HepG2 (cell line): ENCODE measurements around the gene C20orf141. TPM values are rescaled to one million over a fixed set of nuclear protein-coding genes. Genes with fewer than 3 reads are reported as not detected.

Experiments
- ATAC-seq: fragments of 200-7000 bp; cut with Tn5 transposase; 3 replicates; pipeline ENCODE4 v1.9.1; 2020; ENCODE audit warnings: mild to moderate bottlenecking, moderate library complexity
- BruUV-seq: library from RNA; stranded (reverse); fragments of 400-500 nt; replicated peaks from 2 replicates; lab custom pipeline; 2021; lab: Mats Ljungman, UMichigan
- CTCF ChIA-PET: fragments of 300-600 bp; formaldehyde crosslinking; extraction: SDS; loops from one replicate; lab custom pipeline; 2021; ENCODE audit warnings: low total read pairs, inconsistent platforms, low intra/inter-chr PET ratio; lab: Yijun Ruan, JAX
- POLR2A ChIA-PET: fragments of 350-600 bp; sonication (Branson Sonifier 250); formaldehyde crosslinking; loops from one replicate; lab custom pipeline; 2020; ENCODE audit warnings: antibody characterized with exemption, inconsistent platforms; lab: Yijun Ruan, JAX
- DNase-seq: peaks from one replicate; pipeline ENCODE4 v3.0.0-alpha.2; 2015; ENCODE audit warnings: low spot score
- FAIRE-seq: peaks from 3 replicates; lab custom pipeline; 2011; peaks lifted over from hg19 to GRCh38; lab: Jason Lieb, UNC
- H2AFZ ChIP-seq: one replicate; pipeline ENCODE4 v1.6.1; 2011; ENCODE audit warnings: low read length, inconsistent platforms
- H3K27ac ChIP-seq: fragments of 300-600 bp; 3 replicates; pipeline ENCODE4 v1.8.0; 2011; ENCODE audit warnings: mixed run types, mild to moderate bottlenecking, mixed read lengths, low read length, inconsistent platforms; ENCODE audit not compliant: insufficient read depth; ENCODE audit errors: extremely low read length
- H3K27me3 ChIP-seq, 2 experiments: fragments of 200-600 bp in 1 of 2; 2 replicates in 1 of 2; 3 replicates in 1 of 2; pipeline versions ENCODE4 v1.6.0 to v1.8.0; 2011; ENCODE audit warnings: low read length in 2 of 2, mild to moderate bottlenecking in 2 of 2, moderate library complexity in 2 of 2, inconsistent platforms in 1 of 2; ENCODE audit not compliant: insufficient read depth in 2 of 2, control insufficient read depth in 1 of 2
- H3K36me3 ChIP-seq, 2 experiments: fragments of 200-600 bp in 1 of 2; replicated peaks in 1 of 2; 2 replicates in 1 of 2; 3 replicates in 1 of 2; pipeline versions ENCODE4 v1.5.1 to v1.8.0; 2011; ENCODE audit warnings: low read length in 2 of 2, inconsistent platforms in 1 of 2; ENCODE audit not compliant: insufficient read depth in 2 of 2, control insufficient read depth in 1 of 2
- H3K4me1 ChIP-seq: 2 replicates; pipeline ENCODE4 v1.5.1; 2012; ENCODE audit warnings: low read length, inconsistent platforms; ENCODE audit not compliant: insufficient read depth
- H3K4me2 ChIP-seq: 2 replicates; pipeline ENCODE4 v1.6.0; 2011; ENCODE audit warnings: low read depth, low read length, inconsistent platforms
- H3K4me3 ChIP-seq, 3 experiments: fragments of 200-600 bp in 1 of 3; sonication (generic), shearing (Covaris generic) in 1 of 3; replicated peaks in 1 of 3; 2 replicates each; pipeline ENCODE4 v1.5.1; 2011 to 2016; ENCODE audit warnings: low read length in 3 of 3, inconsistent platforms in 2 of 3, low read depth in 2 of 3, mild to moderate bottlenecking in 2 of 3, control low read depth in 1 of 3, mixed read lengths in 1 of 3; ENCODE audit not compliant: insufficient read depth in 1 of 3
- H3K79me2 ChIP-seq: one replicate; pipeline ENCODE4 v1.6.1; 2011; ENCODE audit warnings: low read length, inconsistent platforms; ENCODE audit not compliant: insufficient read depth
- H3K9ac ChIP-seq: 2 replicates; pipeline ENCODE4 v1.6.0; 2011; ENCODE audit warnings: mild to moderate bottlenecking, low read depth, low read length, inconsistent platforms; ENCODE audit not compliant: insufficient read depth
- H3K9me3 ChIP-seq: 2 replicates; pipeline ENCODE4 v1.5.1; 2012; ENCODE audit warnings: mild to moderate bottlenecking, low read length
- H4K20me1 ChIP-seq: 2 replicates; pipeline ENCODE4 v1.6.0; 2011; ENCODE audit warnings: inconsistent platforms, mild to moderate bottlenecking, low read length, moderate library complexity; ENCODE audit not compliant: insufficient read depth
- GATA4 ChIP-seq: sonication (generic); IDR thresholded peaks from 2 replicates; pipeline ENCODE4 v1.6.1; 2016; ENCODE audit warnings: antibody characterized with exemption, low read depth, borderline replicate concordance
- HNRNPLL ChIP-seq: fragments of 200-400 bp; formaldehyde crosslinking; IDR thresholded peaks from 2 replicates; pipeline ENCODE4 v1.6.1; 2017; ENCODE audit warnings: mild to moderate bottlenecking, low read depth, low read length; ENCODE audit not compliant: poor library complexity, severe bottlenecking
- HNRNPUL1 ChIP-seq: fragments of 200-400 bp; formaldehyde crosslinking; IDR thresholded peaks from 2 replicates; pipeline ENCODE4 v1.6.1; 2017; ENCODE audit warnings: low read depth, mild to moderate bottlenecking, low read length, moderate library complexity
- MATR3 ChIP-seq: sonication (generic); formaldehyde crosslinking; IDR thresholded peaks from 2 replicates; pipeline ENCODE4 v1.4.0; 2020; ENCODE audit warnings: missing genetic modification reagents
- RFX3 ChIP-seq: IDR thresholded peaks from 2 replicates; pipeline ENCODE4 v1.6.1; 2016; ENCODE audit warnings: missing biosample characterization, missing genetic modification reagents
- ZNF101 ChIP-seq: sonication (generic); formaldehyde crosslinking; IDR thresholded peaks from 2 replicates; pipeline ENCODE4 v1.4.0; 2020; ENCODE audit warnings: mild to moderate bottlenecking, low read depth, missing genetic modification reagents, borderline replicate concordance
- ZNF207 ChIP-seq: fragments of 450-650 bp; IDR thresholded peaks from 2 replicates; pipeline ENCODE4 v1.6.1; 2016; ENCODE audit warnings: antibody characterized with exemption, borderline replicate concordance
- ZNF230 ChIP-seq: sonication (generic); formaldehyde crosslinking; IDR thresholded peaks from 2 replicates; pipeline ENCODE4 v1.4.0; 2020; ENCODE audit warnings: mild to moderate bottlenecking, missing genetic modification reagents
- ZNF235 ChIP-seq: sonication (generic); formaldehyde crosslinking; IDR thresholded peaks from 2 replicates; pipeline ENCODE4 v1.8.1; 2023; ENCODE audit warnings: mild to moderate bottlenecking, missing genetic modification reagents, borderline replicate concordance
- ZNF547 ChIP-seq: sonication (generic); formaldehyde crosslinking; IDR thresholded peaks from 2 replicates; pipeline ENCODE4 v1.5.1; 2020; ENCODE audit warnings: mild to moderate bottlenecking, missing genetic modification reagents
- ZNF616 ChIP-seq: sonication (generic); formaldehyde crosslinking; IDR thresholded peaks from 2 replicates; pipeline ENCODE4 v1.5.0; 2020; ENCODE audit warnings: low read depth, mild to moderate bottlenecking, missing genetic modification reagents
- WGBS: methylation state at CpG from one replicate; pipeline ENCODE4 v1.1.6; 2017; ENCODE audit warnings: low lambda C conversion rate; 5-methylcytosine and 5-hydroxymethylcytosine counted together
- in situ Hi-C: cut with HindIII; loops from 2 replicates; pipeline ENCODE4 v1.10.0; 2017; ENCODE audit warnings: low pct_unique_long_range_greater_than_20kb; ENCODE audit not compliant: extremely low pct_ligation_motif_present
- intact Hi-C: fragments of 100-400 bp; cut with micrococcal nuclease; formaldehyde crosslinking; loops from one replicate; pipeline ENCODE4 v1.10.0; 2022; ENCODE audit not compliant: unreplicated experiment
- polyA plus RNA-seq, 8 experiments: library from polyadenylated mRNA; depleted of rRNA in 3 of 8; stranded (reverse) in 7 of 8; unstranded in 1 of 8; fragments of >200 nt; fragmentation: Illumina TruSeq in 4 of 8; extraction: Trizol in 4 of 8; gene quantifications; 2 replicates each; pipeline versions ENCODE4 v1.2.1 to v1.2.3, GENCODE V29; 2011 to 2016; ENCODE audit warnings: low read depth in 4 of 8, missing spikeins in 1 of 8, mixed read lengths in 1 of 8; ENCODE audit not compliant: insufficient read depth in 1 of 8
- total RNA-seq, 5 experiments: library from RNA; depleted of rRNA; stranded (reverse); fragments of >200 nt; fragmentation: Illumina TruSeq; extraction: Trizol; gene quantifications; 2 replicates each; pipeline ENCODE4 v1.2.3, GENCODE V29; 2016; ENCODE audit warnings: low read depth in 1 of 5
- TF ChIP-seq, protein P1 (sequence below): sonication (generic); formaldehyde crosslinking; IDR thresholded peaks from 2 replicates; pipeline ENCODE4 v1.4.0; 2020; ENCODE audit warnings: missing genetic modification reagents

The C20orf141 gene
- total and polyA plus RNA-seq, 2 of the 13 experiments (the other 11 are each of a cell fraction or from before 2014, with no cell fraction given) = not detected

DNA sequence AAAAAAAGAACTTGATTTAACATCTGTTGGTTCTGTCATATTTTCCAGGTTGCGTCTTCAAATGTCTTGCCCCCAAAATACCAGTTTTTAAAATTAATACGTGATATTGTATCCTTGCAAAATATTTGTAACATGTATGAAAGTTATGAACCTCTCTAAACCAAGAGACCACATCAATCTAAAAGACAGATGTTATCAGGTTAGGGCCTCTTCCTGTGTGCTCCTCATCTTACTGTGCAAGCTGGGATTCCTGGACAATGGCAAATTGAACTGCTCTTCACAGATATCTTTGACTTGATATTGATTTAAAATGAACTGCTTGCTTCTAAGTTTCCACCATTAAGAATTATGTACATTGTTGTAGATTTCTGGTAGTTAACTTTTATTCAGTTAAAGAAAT, 11.0 kb downstream of the C20orf141 start:
- CTCF ChIA-PET = no interaction called here
- Histone ChIP-seq H3K27me3 (peaks cover 9 to 24% of the 10 kb centered on the region in 2 experiments; a peak in 4 of 5 replicates), H3K4me1 (peaks cover 3% of the 10 kb centered on the region; the same call in 1 of the 2 replicates), H3K9ac (no peak overlapping the region), H3K36me3 (no peaks in the 10 kb centered on the region), H3K27ac (no peak overlapping the region), H3K4me3 (no peak overlapping the region)
- in situ Hi-C loops = no loop called here
- FAIRE-seq = no peak
- POLR2A ChIA-PET = no interaction called here
- no peak for DNase-seq
- TF ChIP-seq ZNF207 (no peak), ZNF235 (CRISPR knock-in tag) (no peak), MATR3 (no peak), ZNF230 (no peak), ZNF616 (CRISPR knock-in tag) (no peak), HNRNPLL (no peak), RFX3 (CRISPR knock-in tag) (no peak), ZNF101 (no peak), HNRNPUL1 (no peak), ZNF547 (no peak), GATA4 (no peak)
- TF ChIP-seq, protein P1, sequence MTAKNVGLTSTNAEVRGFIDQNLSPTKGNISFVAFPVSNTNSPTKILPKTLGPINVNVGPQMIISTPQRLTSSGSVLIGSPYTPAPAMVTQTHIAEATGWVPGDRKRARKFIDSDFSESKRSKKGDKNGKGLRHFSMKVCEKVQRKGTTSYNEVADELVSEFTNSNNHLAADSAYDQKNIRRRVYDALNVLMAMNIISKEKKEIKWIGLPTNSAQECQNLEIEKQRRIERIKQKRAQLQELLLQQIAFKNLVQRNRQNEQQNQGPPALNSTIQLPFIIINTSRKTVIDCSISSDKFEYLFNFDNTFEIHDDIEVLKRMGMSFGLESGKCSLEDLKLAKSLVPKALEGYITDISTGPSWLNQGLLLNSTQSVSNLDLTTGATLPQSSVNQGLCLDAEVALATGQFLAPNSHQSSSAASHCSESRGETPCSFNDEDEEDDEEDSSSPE (CRISPR knock-in tag) = no peak
- TF ChIP-seq, all 625 proteins: peak for 0
- BruUV-seq = no TSS peak
- WGBS = 39% methylated on average over 2 of the region's 2 CpGs
- intact Hi-C loops = no loop called here
- H3K9me3 ChIP-seq = no peaks in the 10 kb centered on the region
- no peak overlapping the region for H2AFZ ChIP-seq
- H4K20me1 ChIP-seq = no peaks in the 10 kb centered on the region
- H3K4me2 ChIP-seq = no peak overlapping the region
- no peak for ATAC-seq
- H3K79me2 ChIP-seq = no peaks in the 10 kb centered on the region
